ENCODE data around the gene PUSL1. TPM values are rescaled to one million over a fixed set of nuclear protein-coding genes. Genes with fewer than 3 reads are reported as not detected.

Gene PUSL1
- total RNA-seq, 1 experiment from 2014 or later: 132 TPM

DNA sequence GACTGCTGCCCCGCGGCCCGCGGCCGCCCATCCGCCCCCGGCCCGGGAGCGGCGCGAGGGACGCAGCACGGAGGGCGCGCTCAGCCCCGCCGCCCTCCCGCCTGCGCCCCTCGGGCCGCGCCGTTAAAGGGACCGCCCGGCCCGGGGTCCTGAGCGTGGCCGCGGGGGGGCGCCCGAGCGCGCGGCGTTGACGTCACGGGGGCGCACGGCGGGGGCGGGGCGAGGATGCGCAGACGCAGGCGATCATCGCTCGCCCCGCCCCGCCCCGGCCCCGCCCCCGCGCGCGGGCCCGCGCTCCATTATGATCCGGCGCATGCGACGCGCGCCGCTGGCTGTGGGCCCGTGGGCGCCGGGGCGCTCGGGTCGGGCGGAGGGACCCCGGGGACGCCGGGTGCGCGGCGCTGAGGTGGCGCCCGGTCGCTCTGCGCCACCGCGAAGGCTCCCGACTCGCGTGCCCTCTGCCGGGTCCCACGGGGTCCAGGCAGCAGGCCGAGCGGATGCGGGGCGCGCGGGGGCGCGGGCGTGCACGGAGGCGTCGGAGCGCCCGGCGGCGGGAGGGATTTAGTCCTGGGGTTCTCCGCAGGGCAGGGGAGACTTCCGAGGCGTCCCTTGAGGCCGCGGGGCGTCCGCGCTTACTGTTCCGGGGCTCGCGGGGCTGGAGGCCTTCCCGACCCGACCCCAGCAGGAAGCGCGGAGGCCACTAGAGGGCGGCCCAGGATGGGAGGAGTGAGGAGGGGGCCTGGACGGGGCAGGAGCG is 41.0 kb downstream of the PUSL1 start, which contains the start of gene DVL1:
TSS of gene DVL1 (minus strand) at position 163 of the 757 bp plus-strand sequence. CDS start 353 bp downstream, outside the sequence.
- Histone ChIP-seq H3K9me3 (ENCODE audit: low read length) (no peaks in the 10 kb centered on the region), H2AFZ (ENCODE audit: low read length) (peak within 1 kb of the TSS; percentile 62; the same call in 1 of the 2 replicates), H3K9ac (ENCODE audit: low read length) (peak within 1 kb of the TSS; percentile 93), H3K79me2 (ENCODE audit: low read length) (peaks cover 59% of the 10 kb centered on the region), H3K36me3 (ENCODE audit: low read depth, low read length) (no peaks in the 10 kb centered on the region), H3K27me3 (ENCODE audit: low read length) (no peaks in the 10 kb centered on the region), H3K4me2 (ENCODE audit: low read length) (peak within 1 kb of the TSS; percentile 98), H3K9me2 (replicated peaks; ENCODE audit: low read length) (no peaks in the 10 kb centered on the region), H4K20me1 (ENCODE audit: low read length) (no peaks in the 10 kb centered on the region), H3K4me1 (ENCODE audit: insufficient read depth, low read length) (peaks cover 54% of the 10 kb centered on the region), H3K4me3 (ENCODE audit: low read length) (peak within 1 kb of the TSS; percentile 91), H3K27ac (ENCODE audit: low read length) (peak within 1 kb of the TSS; percentile 97), H3F3A (ENCODE audit: low read length, unreplicated experiment) (peaks cover 3% of the 10 kb centered on the region)
- no peak for TF ChIP-seq EZH2phosphoT487 (IDR thresholded peaks at IDR 0.05; ENCODE audit: borderline replicate concordance, low read length)
- TF ChIP-seq, protein P1, sequence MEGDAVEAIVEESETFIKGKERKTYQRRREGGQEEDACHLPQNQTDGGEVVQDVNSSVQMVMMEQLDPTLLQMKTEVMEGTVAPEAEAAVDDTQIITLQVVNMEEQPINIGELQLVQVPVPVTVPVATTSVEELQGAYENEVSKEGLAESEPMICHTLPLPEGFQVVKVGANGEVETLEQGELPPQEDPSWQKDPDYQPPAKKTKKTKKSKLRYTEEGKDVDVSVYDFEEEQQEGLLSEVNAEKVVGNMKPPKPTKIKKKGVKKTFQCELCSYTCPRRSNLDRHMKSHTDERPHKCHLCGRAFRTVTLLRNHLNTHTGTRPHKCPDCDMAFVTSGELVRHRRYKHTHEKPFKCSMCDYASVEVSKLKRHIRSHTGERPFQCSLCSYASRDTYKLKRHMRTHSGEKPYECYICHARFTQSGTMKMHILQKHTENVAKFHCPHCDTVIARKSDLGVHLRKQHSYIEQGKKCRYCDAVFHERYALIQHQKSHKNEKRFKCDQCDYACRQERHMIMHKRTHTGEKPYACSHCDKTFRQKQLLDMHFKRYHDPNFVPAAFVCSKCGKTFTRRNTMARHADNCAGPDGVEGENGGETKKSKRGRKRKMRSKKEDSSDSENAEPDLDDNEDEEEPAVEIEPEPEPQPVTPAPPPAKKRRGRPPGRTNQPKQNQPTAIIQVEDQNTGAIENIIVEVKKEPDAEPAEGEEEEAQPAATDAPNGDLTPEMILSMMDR (conservative IDR thresholded peaks at IDR 0.05; ENCODE audit: low read depth, low read length): peak; percentile 60
- peak; percentile 75 for DNase-seq
- intact Hi-C loops (cut with micrococcal nuclease): loop anchor here (2.0 kb wide), 1 partner anchor 41 kb away; the partner anchor contains the start of gene PUSL1
- peak; percentile 5 for ATAC-seq
- ChIA-PET CTCF (no interaction called here), POLR2A (ENCODE audit: unreplicated experiment) (no interaction called here)
- no TSS peak for BruUV-seq (replicated peaks)

- H4K20me1 ChIP-seq (ENCODE audit: low read length): no peaks in the 10 kb centered on the region
- DNase-seq: no peak
- no peaks in the 10 kb centered on the region for H3K9me3 ChIP-seq (ENCODE audit: low read length)
- no peak overlapping the region for H3K9ac ChIP-seq (ENCODE audit: low read length)
- peaks cover 37% of the 10 kb centered on the region for H3K4me1 ChIP-seq (ENCODE audit: insufficient read depth, low read length)
- no peaks in the 10 kb centered on the region for H3K9me2 ChIP-seq (replicated peaks; ENCODE audit: low read length)
- ChIA-PET CTCF (no interaction called here), POLR2A (ENCODE audit: unreplicated experiment) (no interaction called here)
- H3K36me3 ChIP-seq (ENCODE audit: low read depth, low read length): no peaks in the 10 kb centered on the region
- H3K79me2 ChIP-seq (ENCODE audit: low read length): peaks cover 37% of the 10 kb centered on the region
- H3K27me3 ChIP-seq (ENCODE audit: low read length): no peaks in the 10 kb centered on the region
- no peak for TF ChIP-seq EZH2 (IDR thresholded peaks at IDR 0.05; ENCODE audit: low read length, unreplicated experiment)
- TF ChIP-seq EZH2phosphoT487 (IDR thresholded peaks at IDR 0.05; ENCODE audit: borderline replicate concordance, low read length): no peak
- TF ChIP-seq, protein P1 (conservative IDR thresholded peaks at IDR 0.05; ENCODE audit: low read depth, low read length): no peak
- H3F3A ChIP-seq (ENCODE audit: low read length, unreplicated experiment): peaks cover 3% of the 10 kb centered on the region
- ATAC-seq: no peak
- BruUV-seq (replicated peaks): no TSS peak
- no peak overlapping the region for H2AFZ ChIP-seq (ENCODE audit: low read length)
- H3K4me3 ChIP-seq (ENCODE audit: low read length): peak overlapping the region; percentile 22; the same call in 1 of the 2 replicates
- H3K4me2 ChIP-seq (ENCODE audit: low read length): peak overlapping the region; percentile 24
- intact Hi-C loops (cut with micrococcal nuclease): no loop called here
- no peak overlapping the region for H3K27ac ChIP-seq (ENCODE audit: low read length)
Observed at GRCh38 chr1:1351511-1352427, 43.4 kb downstream of the PUSL1 start.

All from PC-3 (cell line).